ENCODE results near the gene CAMK1D. TPM values are rescaled to one million over a fixed set of nuclear protein-coding genes. Genes with fewer than 3 reads are reported as not detected.

Gene CAMK1D
- total RNA-seq, 2 donors from 2014 or later = 4.5 to 7.8 TPM

DNA sequence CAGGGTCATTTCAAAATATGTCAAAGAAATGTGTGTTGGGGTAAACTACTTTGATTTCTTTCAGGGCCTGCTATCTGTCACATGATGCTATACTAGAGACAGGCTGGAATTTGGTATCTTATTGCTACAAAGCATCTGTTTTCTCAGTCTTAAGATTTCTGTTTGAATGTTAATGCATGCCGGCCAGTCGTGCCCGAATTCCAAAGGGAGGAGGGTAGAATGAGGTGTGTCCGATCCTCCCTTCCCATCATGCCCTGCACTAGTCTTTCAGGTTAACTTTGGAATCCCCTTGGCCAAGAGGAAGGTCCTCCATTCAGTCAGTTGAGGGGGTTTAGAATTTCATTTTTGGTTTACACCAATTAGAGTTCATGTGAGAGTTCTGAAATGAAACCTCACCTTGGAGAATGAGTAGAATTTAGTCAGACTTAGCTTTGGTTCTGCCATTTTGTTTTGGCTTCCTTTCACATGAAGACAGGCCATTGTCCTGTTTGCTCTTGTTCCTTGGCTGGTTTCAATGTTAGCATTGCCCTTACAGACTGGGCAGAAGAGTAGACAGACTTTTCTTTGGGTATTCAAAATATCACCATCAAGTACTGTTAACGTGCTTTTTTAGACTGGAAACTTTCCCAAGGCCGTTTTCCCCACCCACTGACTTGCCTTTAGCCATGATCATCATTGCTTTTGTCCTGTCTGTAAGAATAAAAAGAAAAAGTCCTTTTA is 95.8 kb downstream of the CAMK1D start:
- Mint-ChIP-seq H3K9me3 (peaks cover 19% of the 10 kb centered on the region), H3K27ac (peak overlapping the region; percentile 87), H3K4me3 (no peak overlapping the region), H3K4me1 (peaks cover 11% of the 10 kb centered on the region), H3K36me3 (ENCODE audit: low read depth) (no peaks in the 10 kb centered on the region), H3K27me3 (ENCODE audit: insufficient read depth) (peaks cover 1% of the 10 kb centered on the region)
- Histone ChIP-seq H3K36me3 (ENCODE audit: control insufficient read depth, insufficient read depth, low read length) (no peaks in the 10 kb centered on the region), H3K9me3 (ENCODE audit: control insufficient read depth, low read length) (peaks cover 8% of the 10 kb centered on the region), H3K9ac (ENCODE audit: extremely low read depth, low read length, poor library complexity, severe bottlenecking) (peak overlapping the region; percentile 54), H3K27ac (ENCODE audit: low read depth, low read length) (no peak overlapping the region), H3K27me3 (ENCODE audit: control insufficient read depth, insufficient read depth, low read length, poor library complexity, severe bottlenecking) (no peaks in the 10 kb centered on the region), H3K4me1 (ENCODE audit: control insufficient read depth, insufficient read depth, low read length) (no peaks in the 10 kb centered on the region), H3K4me3 (ENCODE audit: low read length) (peak overlapping the region; percentile 6)
- peak; percentile 77 for DNase-seq
- 54 to 56% methylated on average over 4 to 6 of the region's 6 CpGs for WGBS, 2 experiments (ENCODE audit: insufficient coverage in 1 of 2, insufficient read length in 1 of 2)
- TF ChIP-seq, protein P1, sequence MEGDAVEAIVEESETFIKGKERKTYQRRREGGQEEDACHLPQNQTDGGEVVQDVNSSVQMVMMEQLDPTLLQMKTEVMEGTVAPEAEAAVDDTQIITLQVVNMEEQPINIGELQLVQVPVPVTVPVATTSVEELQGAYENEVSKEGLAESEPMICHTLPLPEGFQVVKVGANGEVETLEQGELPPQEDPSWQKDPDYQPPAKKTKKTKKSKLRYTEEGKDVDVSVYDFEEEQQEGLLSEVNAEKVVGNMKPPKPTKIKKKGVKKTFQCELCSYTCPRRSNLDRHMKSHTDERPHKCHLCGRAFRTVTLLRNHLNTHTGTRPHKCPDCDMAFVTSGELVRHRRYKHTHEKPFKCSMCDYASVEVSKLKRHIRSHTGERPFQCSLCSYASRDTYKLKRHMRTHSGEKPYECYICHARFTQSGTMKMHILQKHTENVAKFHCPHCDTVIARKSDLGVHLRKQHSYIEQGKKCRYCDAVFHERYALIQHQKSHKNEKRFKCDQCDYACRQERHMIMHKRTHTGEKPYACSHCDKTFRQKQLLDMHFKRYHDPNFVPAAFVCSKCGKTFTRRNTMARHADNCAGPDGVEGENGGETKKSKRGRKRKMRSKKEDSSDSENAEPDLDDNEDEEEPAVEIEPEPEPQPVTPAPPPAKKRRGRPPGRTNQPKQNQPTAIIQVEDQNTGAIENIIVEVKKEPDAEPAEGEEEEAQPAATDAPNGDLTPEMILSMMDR (conservative IDR thresholded peaks at IDR 0.05) = no peak

DNA sequence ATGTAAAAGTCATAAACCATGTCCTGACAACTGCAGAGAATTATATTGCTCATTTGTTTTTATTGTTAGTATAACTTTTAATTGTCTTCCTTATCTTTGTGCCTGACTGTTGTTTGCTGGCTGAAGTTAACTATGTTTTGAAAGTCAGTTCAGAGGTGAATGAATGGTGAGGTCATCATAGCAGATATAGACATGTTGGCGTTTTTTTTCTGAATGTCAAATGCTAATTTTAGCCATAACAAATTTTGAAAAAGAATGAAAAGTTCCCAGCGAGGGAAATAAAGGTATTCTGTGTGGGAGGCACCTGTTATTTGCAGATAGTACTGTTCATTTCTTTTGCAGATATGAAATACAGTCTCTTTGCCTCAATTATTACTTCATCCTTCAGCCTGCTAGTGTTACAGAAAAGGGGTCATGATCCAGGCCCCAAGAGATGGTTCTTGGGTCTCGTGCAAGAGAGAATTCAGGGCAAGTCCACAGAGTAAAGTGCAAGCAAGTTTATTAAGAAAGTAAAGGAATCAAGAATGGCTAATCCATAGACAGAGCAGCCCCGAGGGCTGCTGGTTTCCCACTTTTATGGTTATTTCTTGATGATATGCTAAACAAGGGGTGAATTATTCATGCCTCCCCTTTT is 96.5 kb downstream of the CAMK1D start:
- peak overlapping the region; percentile 6 for H3K4me3 ChIP-seq (ENCODE audit: low read length)
- H3K9me3 ChIP-seq (ENCODE audit: control insufficient read depth, low read length) = peaks cover 3% of the 10 kb centered on the region
- H3K9ac ChIP-seq (ENCODE audit: extremely low read depth, low read length, poor library complexity, severe bottlenecking) = no peak overlapping the region
- no peak overlapping the region for H3K27ac ChIP-seq (ENCODE audit: low read depth, low read length)
- H3K27me3 ChIP-seq (ENCODE audit: control insufficient read depth, insufficient read depth, low read length, poor library complexity, severe bottlenecking) = no peaks in the 10 kb centered on the region
- peaks cover 11% of the 10 kb centered on the region for H3K4me1 Mint-ChIP-seq
- TF ChIP-seq, protein P1 (conservative IDR thresholded peaks at IDR 0.05) = no peak
- no peaks in the 10 kb centered on the region for H3K4me1 ChIP-seq (ENCODE audit: control insufficient read depth, insufficient read depth, low read length)
- H3K36me3 Mint-ChIP-seq (ENCODE audit: low read depth) = no peaks in the 10 kb centered on the region
- DNase-seq = no peak
- H3K36me3 ChIP-seq (ENCODE audit: control insufficient read depth, insufficient read depth, low read length) = no peaks in the 10 kb centered on the region
- H3K4me3 Mint-ChIP-seq = no peak overlapping the region
- H3K27me3 Mint-ChIP-seq (ENCODE audit: insufficient read depth) = peaks cover 1% of the 10 kb centered on the region
- H3K27ac Mint-ChIP-seq = peak overlapping the region; percentile 87
- H3K9me3 Mint-ChIP-seq = peaks cover 15% of the 10 kb centered on the region
- 88 to 90% methylated on average over 4 of the region's 4 CpGs for WGBS, 2 experiments (ENCODE audit: insufficient coverage in 1 of 2, insufficient read length in 1 of 2)

DNA sequence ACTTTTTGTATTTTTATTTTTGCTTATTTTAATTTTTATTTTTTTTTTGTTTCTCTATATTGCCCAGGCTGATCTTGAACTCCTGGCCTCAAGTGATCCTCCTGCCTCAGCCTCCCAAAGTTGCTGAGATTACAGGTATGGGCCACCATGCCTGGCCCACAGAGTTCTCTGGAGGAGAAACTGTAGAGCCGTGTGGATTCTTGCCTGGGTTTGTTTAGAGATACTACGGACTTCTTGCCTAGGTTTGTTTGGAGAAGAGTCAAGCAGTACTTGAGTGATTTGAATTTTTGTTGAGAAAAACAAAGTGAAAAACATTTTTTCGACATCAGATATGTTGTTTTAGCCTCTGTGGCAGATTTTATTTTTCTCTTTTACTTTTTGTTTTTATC is 99.0 kb downstream of the CAMK1D start:
- peaks cover 10% of the 10 kb centered on the region for H3K9me3 Mint-ChIP-seq
- DNase-seq = no peak
- H3K36me3 Mint-ChIP-seq (ENCODE audit: low read depth) = no peaks in the 10 kb centered on the region
- peaks cover 11% of the 10 kb centered on the region for H3K4me1 Mint-ChIP-seq
- H3K4me3 Mint-ChIP-seq = no peak overlapping the region
- H3K27me3 Mint-ChIP-seq (ENCODE audit: insufficient read depth) = no peaks in the 10 kb centered on the region
- no peaks in the 10 kb centered on the region for H3K27me3 ChIP-seq (ENCODE audit: control insufficient read depth, insufficient read depth, low read length, poor library complexity, severe bottlenecking)
- H3K27ac ChIP-seq (ENCODE audit: low read depth, low read length) = no peak overlapping the region
- H3K9me3 ChIP-seq (ENCODE audit: control insufficient read depth, low read length) = peaks cover 3% of the 10 kb centered on the region
- H3K4me1 ChIP-seq (ENCODE audit: control insufficient read depth, insufficient read depth, low read length) = no peaks in the 10 kb centered on the region
- H3K9ac ChIP-seq (ENCODE audit: extremely low read depth, low read length, poor library complexity, severe bottlenecking) = no peak overlapping the region
- 88 to 100% methylated on average over 1 to 3 of the region's 3 CpGs for WGBS, 2 experiments (ENCODE audit: insufficient coverage in 1 of 2, insufficient read length in 1 of 2)
- H3K4me3 ChIP-seq (ENCODE audit: low read length) = no peak overlapping the region
- H3K27ac Mint-ChIP-seq = no peak overlapping the region
- TF ChIP-seq, protein P1 (conservative IDR thresholded peaks at IDR 0.05) = no peak
- no peaks in the 10 kb centered on the region for H3K36me3 ChIP-seq (ENCODE audit: control insufficient read depth, insufficient read depth, low read length)

Data from endodermal cell (in vitro differentiated cells).